ENCODE results near the gene PCAT7. TPM values are rescaled to one million over a fixed set of nuclear protein-coding genes. Genes with fewer than 3 reads are reported as not detected.

Gene PCAT7
- total RNA-seq, 1 donor from 2014 or later = 5.2 TPM

DNA sequence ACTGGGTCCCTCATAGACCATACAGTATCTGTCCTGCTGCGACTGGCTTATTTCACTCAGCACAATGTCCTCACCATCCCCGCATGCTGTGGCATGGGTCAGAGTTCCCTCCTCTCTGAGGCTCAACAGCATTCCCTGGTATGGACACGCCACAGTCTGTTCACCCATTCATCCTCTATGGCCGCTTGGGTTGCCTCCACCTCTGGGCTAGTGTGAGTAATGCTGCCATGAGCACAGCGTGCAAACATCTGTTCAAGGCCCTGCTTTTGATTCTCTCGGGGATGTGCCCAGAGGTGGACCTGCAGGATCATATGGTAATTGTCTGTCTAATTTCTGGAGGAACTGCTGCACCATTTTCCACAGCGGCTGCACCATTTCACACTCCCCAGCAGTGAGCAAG, 44.2 kb downstream of the PCAT7 start:
- peaks cover 10% of the 10 kb centered on the region for H3K27me3 Mint-ChIP-seq (ENCODE audit: low read depth, unreplicated experiment)
- no peak overlapping the region for H3K9ac ChIP-seq (ENCODE audit: low read length)
- no peak overlapping the region for H3K27ac ChIP-seq (ENCODE audit: low read depth, low read length)
- TF ChIP-seq, protein P1, sequence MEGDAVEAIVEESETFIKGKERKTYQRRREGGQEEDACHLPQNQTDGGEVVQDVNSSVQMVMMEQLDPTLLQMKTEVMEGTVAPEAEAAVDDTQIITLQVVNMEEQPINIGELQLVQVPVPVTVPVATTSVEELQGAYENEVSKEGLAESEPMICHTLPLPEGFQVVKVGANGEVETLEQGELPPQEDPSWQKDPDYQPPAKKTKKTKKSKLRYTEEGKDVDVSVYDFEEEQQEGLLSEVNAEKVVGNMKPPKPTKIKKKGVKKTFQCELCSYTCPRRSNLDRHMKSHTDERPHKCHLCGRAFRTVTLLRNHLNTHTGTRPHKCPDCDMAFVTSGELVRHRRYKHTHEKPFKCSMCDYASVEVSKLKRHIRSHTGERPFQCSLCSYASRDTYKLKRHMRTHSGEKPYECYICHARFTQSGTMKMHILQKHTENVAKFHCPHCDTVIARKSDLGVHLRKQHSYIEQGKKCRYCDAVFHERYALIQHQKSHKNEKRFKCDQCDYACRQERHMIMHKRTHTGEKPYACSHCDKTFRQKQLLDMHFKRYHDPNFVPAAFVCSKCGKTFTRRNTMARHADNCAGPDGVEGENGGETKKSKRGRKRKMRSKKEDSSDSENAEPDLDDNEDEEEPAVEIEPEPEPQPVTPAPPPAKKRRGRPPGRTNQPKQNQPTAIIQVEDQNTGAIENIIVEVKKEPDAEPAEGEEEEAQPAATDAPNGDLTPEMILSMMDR (IDR thresholded peaks at IDR 0.05; ENCODE audit: insufficient read depth, low read depth, low read length) = no peak
- TF ChIP-seq EZH2 (IDR thresholded peaks at IDR 0.05; ENCODE audit: insufficient read depth, low read length) = no peak
- peaks cover 1% of the 10 kb centered on the region for H3K9me3 Mint-ChIP-seq (ENCODE audit: unreplicated experiment)
- no peaks in the 10 kb centered on the region for H3K36me3 Mint-ChIP-seq (ENCODE audit: low read depth, unreplicated experiment)
- H3K27ac Mint-ChIP-seq (ENCODE audit: unreplicated experiment) = no peak overlapping the region
- H3K4me2 ChIP-seq (ENCODE audit: low read length) = no peak overlapping the region
- no peak overlapping the region for H2AFZ ChIP-seq (ENCODE audit: low read depth, low read length)
- H3K27me3 ChIP-seq (ENCODE audit: insufficient read depth, low read length) = peaks cover 1% of the 10 kb centered on the region
- no peaks in the 10 kb centered on the region for H3K9me3 ChIP-seq (ENCODE audit: insufficient read depth, low read depth, low read length)
- no peaks in the 10 kb centered on the region for H3K36me3 ChIP-seq (ENCODE audit: insufficient read depth, low read length)
- H3K4me3 Mint-ChIP-seq (ENCODE audit: unreplicated experiment) = no peak overlapping the region
- FAIRE-seq = no peak
- no peaks in the 10 kb centered on the region for H4K20me1 ChIP-seq (ENCODE audit: insufficient read depth, low read length)
- DNase-seq (ENCODE audit: low read depth) = no peak
- no peaks in the 10 kb centered on the region for H3K4me1 Mint-ChIP-seq (ENCODE audit: low read depth, unreplicated experiment)
- no peaks in the 10 kb centered on the region for H3K4me1 ChIP-seq (ENCODE audit: insufficient read depth, low read length)
- H3K79me2 ChIP-seq (ENCODE audit: insufficient read depth, low read length) = no peaks in the 10 kb centered on the region
- H3K4me3 ChIP-seq (ENCODE audit: insufficient read depth, low read depth, low read length) = no peak overlapping the region

DNA sequence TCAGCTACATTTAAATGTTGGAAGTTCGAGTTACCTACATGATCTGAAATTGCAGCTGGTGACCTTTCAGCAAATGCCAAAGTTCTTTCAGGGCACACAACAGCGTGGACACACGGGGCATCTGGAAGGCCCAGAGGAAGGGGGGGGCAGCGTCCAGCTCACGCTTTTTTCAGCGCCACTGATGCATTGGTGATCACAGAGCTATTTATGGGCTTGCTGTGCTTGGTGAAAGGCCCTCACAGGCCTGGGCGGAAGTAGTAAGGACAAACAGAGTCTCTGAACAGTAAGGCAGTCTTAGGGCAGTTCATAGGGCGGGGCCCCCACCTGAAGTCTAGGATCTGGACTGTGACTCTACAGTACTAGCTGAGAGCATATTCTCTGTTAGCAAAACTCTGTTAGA, 45.4 kb downstream of the PCAT7 start:
- Histone ChIP-seq H2AFZ (ENCODE audit: low read depth, low read length) (no peak overlapping the region), H4K20me1 (ENCODE audit: insufficient read depth, low read length) (no peaks in the 10 kb centered on the region), H3K9ac (ENCODE audit: low read length) (no peak overlapping the region), H3K27me3 (ENCODE audit: insufficient read depth, low read length) (peaks cover 5% of the 10 kb centered on the region), H3K9me3 (ENCODE audit: insufficient read depth, low read depth, low read length) (no peaks in the 10 kb centered on the region), H3K79me2 (ENCODE audit: insufficient read depth, low read length) (no peaks in the 10 kb centered on the region), H3K4me3 (ENCODE audit: insufficient read depth, low read depth, low read length) (no peak overlapping the region), H3K36me3 (ENCODE audit: insufficient read depth, low read length) (no peaks in the 10 kb centered on the region), H3K4me1 (ENCODE audit: insufficient read depth, low read length) (no peaks in the 10 kb centered on the region), H3K4me2 (ENCODE audit: low read length) (no peak overlapping the region), H3K27ac (ENCODE audit: low read depth, low read length) (no peak overlapping the region)
- Mint-ChIP-seq H3K9me3 (ENCODE audit: unreplicated experiment) (peaks cover 1% of the 10 kb centered on the region), H3K27ac (ENCODE audit: unreplicated experiment) (no peak overlapping the region), H3K4me1 (ENCODE audit: low read depth, unreplicated experiment) (no peaks in the 10 kb centered on the region), H3K4me3 (ENCODE audit: unreplicated experiment) (no peak overlapping the region), H3K27me3 (ENCODE audit: low read depth, unreplicated experiment) (peaks cover 14% of the 10 kb centered on the region), H3K36me3 (ENCODE audit: low read depth, unreplicated experiment) (no peaks in the 10 kb centered on the region)
- TF ChIP-seq EZH2 (IDR thresholded peaks at IDR 0.05; ENCODE audit: insufficient read depth, low read length) = no peak
- TF ChIP-seq, protein P1 (IDR thresholded peaks at IDR 0.05; ENCODE audit: insufficient read depth, low read depth, low read length) = no peak
- DNase-seq (ENCODE audit: low read depth) (no peak), FAIRE-seq (no peak)

DNA sequence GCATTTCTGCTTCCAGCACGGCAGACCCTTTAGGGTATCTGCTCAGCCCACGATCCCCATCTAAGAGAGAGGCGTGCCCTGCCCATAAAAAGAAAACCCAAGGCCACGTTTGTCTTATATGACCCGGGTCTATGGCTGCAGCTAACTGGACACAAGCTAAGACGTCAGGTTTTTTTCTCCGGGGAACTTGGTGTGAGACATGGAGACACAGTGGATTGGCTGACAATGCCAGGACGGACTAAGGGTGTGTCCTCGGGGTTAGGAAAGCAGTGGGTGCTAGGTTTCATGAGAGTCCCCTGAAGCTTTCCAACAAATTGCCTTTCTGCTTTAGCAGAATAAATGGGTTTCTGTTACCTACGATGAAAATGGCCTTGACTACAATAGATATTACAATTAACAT, 45.8 kb downstream of the PCAT7 start:
- H3K4me3 Mint-ChIP-seq (ENCODE audit: unreplicated experiment) = no peak overlapping the region
- peaks cover 14% of the 10 kb centered on the region for H3K27me3 Mint-ChIP-seq (ENCODE audit: low read depth, unreplicated experiment)
- FAIRE-seq = no peak

More for the DNA sequence above, 45.8 kb downstream of the PCAT7 start:
- H3K27me3 ChIP-seq (ENCODE audit: insufficient read depth, low read length) = peaks cover 7% of the 10 kb centered on the region
- no peaks in the 10 kb centered on the region for H3K4me1 ChIP-seq (ENCODE audit: insufficient read depth, low read length)
- H3K9ac ChIP-seq (ENCODE audit: low read length) = no peak overlapping the region
- Mint-ChIP-seq H3K4me1 (ENCODE audit: low read depth, unreplicated experiment) (no peaks in the 10 kb centered on the region), H3K36me3 (ENCODE audit: low read depth, unreplicated experiment) (no peaks in the 10 kb centered on the region), H3K9me3 (ENCODE audit: unreplicated experiment) (peaks cover 1% of the 10 kb centered on the region), H3K27ac (ENCODE audit: unreplicated experiment) (no peak overlapping the region)
- H2AFZ ChIP-seq (ENCODE audit: low read depth, low read length) = no peak overlapping the region
- H3K27ac ChIP-seq (ENCODE audit: low read depth, low read length) = no peak overlapping the region
- H3K79me2 ChIP-seq (ENCODE audit: insufficient read depth, low read length) = no peaks in the 10 kb centered on the region
- no peak overlapping the region for H3K4me3 ChIP-seq (ENCODE audit: insufficient read depth, low read depth, low read length)
- H3K36me3 ChIP-seq (ENCODE audit: insufficient read depth, low read length) = no peaks in the 10 kb centered on the region
- no peak overlapping the region for H3K4me2 ChIP-seq (ENCODE audit: low read length)
- H3K9me3 ChIP-seq (ENCODE audit: insufficient read depth, low read depth, low read length) = no peaks in the 10 kb centered on the region
- no peaks in the 10 kb centered on the region for H4K20me1 ChIP-seq (ENCODE audit: insufficient read depth, low read length)
- TF ChIP-seq, protein P1 (IDR thresholded peaks at IDR 0.05; ENCODE audit: insufficient read depth, low read depth, low read length) = no peak
- TF ChIP-seq EZH2 (IDR thresholded peaks at IDR 0.05; ENCODE audit: insufficient read depth, low read length) = no peak
- no peak for DNase-seq (ENCODE audit: low read depth)

Data from astrocyte (in vitro differentiated cells and primary cell).